ENCODE data around the gene DENND2A.

The DENND2A gene

GRCh38 chr7:140661124-140661523, 20.5 kb upstream of the DENND2A start:
- H3K4me3 ChIP-seq (ENCODE audit: low read depth, low read length), result no peak overlapping the region
- TF ChIP-seq CTCF (IDR thresholded peaks at IDR 0.05; ENCODE audit: low read depth, low read length, missing control alignments), result no peak
- DNase-seq (ENCODE audit: low read depth), result no peak

DNA sequence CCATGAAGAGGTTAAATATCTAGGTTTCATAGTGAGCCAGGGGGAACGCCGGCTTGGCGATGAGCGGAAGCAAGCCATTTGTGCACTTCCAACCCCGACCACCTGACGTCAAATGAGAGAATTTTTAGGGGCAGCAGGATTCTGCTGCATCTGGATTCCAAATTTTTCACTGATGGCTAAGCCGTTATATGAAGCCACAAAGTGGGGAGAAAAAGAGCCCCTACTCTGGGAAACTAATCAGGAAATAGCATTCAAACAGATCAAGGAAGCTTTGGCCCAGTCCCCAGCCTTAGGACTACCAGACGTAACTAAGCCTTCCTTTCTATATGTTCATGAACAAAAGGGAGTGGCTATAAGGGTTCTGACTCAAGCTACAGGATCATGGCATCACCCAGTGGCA, 19.2 kb upstream of the DENND2A start:
- TF ChIP-seq CTCF (IDR thresholded peaks at IDR 0.05; ENCODE audit: low read depth, low read length, missing control alignments), result no peak
- no peak for DNase-seq (ENCODE audit: low read depth)
- H3K4me3 ChIP-seq (ENCODE audit: low read depth, low read length), result no peak overlapping the region

DNA sequence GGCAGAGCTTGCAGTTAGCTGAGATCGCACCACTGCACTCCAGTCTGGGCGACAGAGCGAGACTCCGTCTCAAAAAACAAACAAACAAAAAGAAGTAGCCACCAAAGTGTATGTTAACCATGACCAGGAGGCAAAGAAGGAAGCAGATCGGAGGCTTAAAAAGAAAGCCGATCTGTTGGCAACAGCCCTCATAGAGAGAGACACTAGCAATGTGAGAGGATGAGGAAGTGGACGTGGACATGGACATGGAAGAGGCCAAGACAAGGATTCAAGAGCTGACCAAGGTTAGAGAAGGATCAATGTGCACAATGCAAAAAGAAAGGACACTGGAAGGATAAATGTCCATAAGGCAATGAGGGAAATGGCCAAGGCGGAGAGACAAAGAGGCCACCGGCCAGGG, 17.3 kb upstream of the DENND2A start:
- TF ChIP-seq CTCF (IDR thresholded peaks at IDR 0.05; ENCODE audit: low read depth, low read length, missing control alignments), result no peak
- DNase-seq (ENCODE audit: low read depth), result no peak
- no peak overlapping the region for H3K4me3 ChIP-seq (ENCODE audit: low read depth, low read length)

DNA sequence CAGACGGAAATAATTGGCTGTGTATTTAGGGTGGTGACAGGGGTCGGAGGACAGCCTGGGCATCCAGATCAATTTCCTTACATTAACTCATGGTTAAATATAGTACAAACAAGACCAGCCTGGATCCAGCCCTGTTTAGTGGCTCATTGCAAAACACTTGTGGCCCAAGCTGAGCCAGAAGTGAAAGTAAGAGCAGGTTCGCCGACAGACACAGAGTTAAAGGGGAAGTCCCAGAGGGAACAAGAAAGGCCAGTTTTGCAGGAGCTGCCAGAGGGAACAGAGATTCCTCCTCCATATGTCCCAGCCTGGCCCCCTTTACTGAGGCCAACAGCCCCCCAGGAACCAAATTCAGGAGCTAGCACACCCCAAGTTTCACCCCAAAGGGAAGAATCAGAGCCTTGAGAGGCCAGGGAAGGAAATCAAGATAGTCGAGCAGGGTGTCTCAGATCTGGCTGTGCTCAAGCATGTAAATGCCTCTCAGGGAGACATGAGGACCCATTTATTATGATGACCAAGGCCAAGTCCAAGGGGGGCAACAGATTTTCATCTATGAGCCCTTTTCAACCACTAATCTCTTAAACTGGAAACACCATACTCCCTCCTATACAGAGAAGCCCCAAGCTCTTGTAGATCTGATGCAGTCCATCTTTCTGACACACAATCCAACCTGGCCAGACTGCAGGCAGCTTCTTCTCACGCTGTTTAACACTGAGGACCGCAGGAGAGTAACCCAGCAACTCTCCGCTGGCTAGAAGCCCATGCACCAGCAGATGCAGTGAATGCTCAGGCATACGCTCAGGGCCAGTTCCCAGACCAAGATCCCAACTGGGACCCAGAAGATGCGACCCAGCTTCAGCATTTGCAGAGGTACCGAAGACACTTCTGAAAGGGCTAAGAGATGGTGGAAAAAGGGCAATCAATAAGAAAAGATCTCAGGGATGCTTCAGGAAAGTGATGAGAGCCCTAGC, 16.2 kb upstream of the DENND2A start:
- no peak overlapping the region; the same call in 1 of the 2 replicates for H3K4me3 ChIP-seq (ENCODE audit: low read depth, low read length)
- TF ChIP-seq CTCF (IDR thresholded peaks at IDR 0.05; ENCODE audit: low read depth, low read length, missing control alignments), result no peak
- DNase-seq (ENCODE audit: low read depth), result no peak

GRCh38 chr7:140655511-140656408, 15.1 kb upstream of the DENND2A start:
- DNase-seq (ENCODE audit: low read depth), result no peak
- TF ChIP-seq CTCF (IDR thresholded peaks at IDR 0.05; ENCODE audit: low read depth, low read length, missing control alignments), result no peak

DNA sequence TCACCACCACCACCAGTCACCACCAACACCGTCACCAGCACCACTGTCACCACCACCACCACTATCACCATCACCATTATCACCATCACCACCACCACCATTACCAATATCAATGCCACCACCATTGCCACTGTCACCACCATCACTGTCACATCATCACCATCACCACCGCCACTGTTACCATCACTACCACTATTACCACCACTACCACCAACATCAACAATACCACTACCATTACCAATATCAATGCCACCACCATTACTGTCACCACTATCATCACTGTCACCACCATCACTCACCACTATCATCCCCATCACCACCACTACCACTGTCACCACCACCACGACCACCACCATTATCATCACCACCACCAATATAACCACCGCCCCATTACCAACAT, 14.0 kb upstream of the DENND2A start:
- H3K4me3 ChIP-seq (ENCODE audit: low read depth, low read length), result no peak overlapping the region
- no peak for TF ChIP-seq CTCF (IDR thresholded peaks at IDR 0.05; ENCODE audit: low read depth, low read length, missing control alignments)
- no peak for DNase-seq (ENCODE audit: low read depth)

More at GRCh38 chr7:140655511-140656408, 15.1 kb upstream of the DENND2A start:
- H3K4me3 ChIP-seq (ENCODE audit: low read depth, low read length), result no peak overlapping the region

All from GM12864 (cell line).